Suprapubic skin (tissue), 4 donors: Measurements from ENCODE around the gene GDA.

Source experiments
- CTCF ChIP-seq, 2 donors: fragments of 200-600 bp in 1 of 2; fragments of 450-650 bp in 1 of 2; sonication (generic) in 1 of 2; IDR thresholded peaks; one replicate each; pipeline ENCODE4 v1.5.1; 2016 to 2019; ENCODE audit warnings: antibody characterized with exemption in 2 of 2, mild to moderate bottlenecking in 1 of 2, moderate library complexity in 1 of 2
- POLR2A ChIP-seq, 2 donors: fragments of 450-650 bp; IDR thresholded peaks; one replicate each; pipeline ENCODE4 v1.6.1; 2017; ENCODE audit warnings: antibody characterized with exemption in 2 of 2, mild to moderate bottlenecking in 2 of 2, moderate library complexity in 2 of 2
- POLR2AphosphoS5 ChIP-seq, 3 donors: sonication (generic); formaldehyde crosslinking; IDR thresholded peaks; one replicate each; pipeline ENCODE4 v1.6.1; 2017; ENCODE audit warnings: antibody characterized with exemption in 3 of 3

- TF ChIP-seq POLR2AphosphoS5 (IDR thresholded peaks at IDR 0.05): no peak
- TF ChIP-seq POLR2A (IDR thresholded peaks at IDR 0.05): no peak
- TF ChIP-seq CTCF (IDR thresholded peaks at IDR 0.05): no peak
Measured at GRCh38 chr9:72132052-72132451, 17.2 kb upstream of the GDA start.
